GM12875 (cell line): ENCODE data around the gene MATCAP1.

Experiments used
- H3K4me3 ChIP-seq: one replicate; pipeline ENCODE4 v1.5.1; 2011; ENCODE audit warnings: low read depth, low read length, control low read depth
- CTCF ChIP-seq: IDR thresholded peaks from 2 replicates; pipeline ENCODE4 v1.5.1; 2011; ENCODE audit warnings: low read depth, mild to moderate bottlenecking, control low read depth, inconsistent platforms, low read length, moderate library complexity, borderline replicate concordance; ENCODE audit not compliant: insufficient read depth

Gene MATCAP1

GRCh38 chr16:67162506-67163163, 21.1 kb downstream of the MATCAP1 start:
- no peak for TF ChIP-seq CTCF
- H3K4me3 ChIP-seq = peak overlapping the region; percentile 43

GRCh38 chr16:67161595-67162058, 22.1 kb downstream of the MATCAP1 start:
- no peak for TF ChIP-seq CTCF
- H3K4me3 ChIP-seq = no peak overlapping the region

GRCh38 chr16:67158637-67159600, 24.8 kb downstream of the MATCAP1 start:
- H3K4me3 ChIP-seq = peak overlapping the region; percentile 80
- TF ChIP-seq CTCF = no peak

- no peak overlapping the region for H3K4me3 ChIP-seq
- no peak for TF ChIP-seq CTCF
Observed at GRCh38 chr16:67157892-67158635, 25.7 kb downstream of the MATCAP1 start.

- no peak overlapping the region for H3K4me3 ChIP-seq
- no peak for TF ChIP-seq CTCF
Observed at GRCh38 chr16:67157106-67157748, 26.5 kb downstream of the MATCAP1 start.

GRCh38 chr16:67156143-67156844, 27.5 kb downstream of the MATCAP1 start:
- no peak for TF ChIP-seq CTCF
- no peak overlapping the region for H3K4me3 ChIP-seq
